Activated T-cell treated with anti-CD3 and anti-CD28 coated beads for 48 hours (primary cell): Measurements from ENCODE around the gene BCO1.
A peak's percentile ranks its signal among the peaks of the same experiment; 100 is the strongest.

Experiments
- DNase-seq: peaks from one replicate; pipeline ENCODE4 v3.0.0-alpha.2; 2020; ENCODE audit warnings: low read depth

BCO1 gene

GRCh38 chr16:81275795-81276194 is 37.3 kb downstream of the BCO1 start:
- DNase-seq, result no peak

GRCh38 chr16:81276323-81276722 is 37.8 kb downstream of the BCO1 start:
- DNase-seq, result no peak

- no peak for DNase-seq
Observed at GRCh38 chr16:81277541-81278080, 39.1 kb downstream of the BCO1 start.

GRCh38 chr16:81278526-81278925 is 40.0 kb downstream of the BCO1 start:
- DNase-seq, result no peak

GRCh38 chr16:81279392-81279791 is 40.9 kb downstream of the BCO1 start:
- no peak for DNase-seq

- no peak for DNase-seq
Observed at GRCh38 chr16:81280393-81280792, 41.9 kb downstream of the BCO1 start.

GRCh38 chr16:81283044-81283443 is 44.6 kb downstream of the BCO1 start:
- DNase-seq, result no peak

GRCh38 chr16:81284995-81285600 is 46.6 kb downstream of the BCO1 start:
- no peak for DNase-seq

GRCh38 chr16:81286190-81286589 is 47.7 kb downstream of the BCO1 start:
- DNase-seq, result no peak

- no peak for DNase-seq
Observed at GRCh38 chr16:81291117-81291516, 52.6 kb downstream of the BCO1 start.

GRCh38 chr16:81292936-81293335 is 54.4 kb downstream of the BCO1 start:
- no peak for DNase-seq

GRCh38 chr16:81293909-81294802 is 55.7 kb downstream of the BCO1 start:
- no peak for DNase-seq

- DNase-seq, result no peak
Observed at GRCh38 chr16:81296631-81297030, 58.1 kb downstream of the BCO1 start.

GRCh38 chr16:81307770-81308169 is 69.3 kb downstream of the BCO1 start:
- DNase-seq, result no peak

GRCh38 chr16:81310045-81310644 is 71.7 kb downstream of the BCO1 start:
- DNase-seq, result no peak

GRCh38 chr16:81311762-81312161 is 73.3 kb downstream of the BCO1 start:
- no peak for DNase-seq

- no peak for DNase-seq
Observed at GRCh38 chr16:81313701-81314602, 75.5 kb downstream of the BCO1 start.

- DNase-seq, result peak; percentile 91
Observed at GRCh38 chr16:81314603-81315270, 76.2 kb downstream of the BCO1 start, which contains the start of gene GAN. Gene GAN, plus strand, starts transcription at chr16:81314962. Its CDS starts 152 bp downstream, at chr16:81315114.

- peak; percentile 49 for DNase-seq
Observed at GRCh38 chr16:81315271-81316175, 77.0 kb downstream of the BCO1 start.

- no peak for DNase-seq
Observed at GRCh38 chr16:81316176-81316496, 77.6 kb downstream of the BCO1 start.
